Right lobe of liver (tissue), 6 donors: ENCODE data around the gene PRRG3. TPM values are rescaled to one million over a fixed set of nuclear protein-coding genes. Genes with fewer than 3 reads are reported as not detected.

Source experiments
- ATAC-seq, 4 donors: fragments of 200-7000 bp; cut with Tn5 transposase; one replicate each; pipeline ENCODE4 v1.9.1; 2020; ENCODE audit warnings: mild to moderate bottlenecking in 4 of 4, moderate library complexity in 4 of 4
- DNase-seq, 3 donors: peaks; one replicate each; pipeline ENCODE4 v3.0.0-alpha.2; 2020
- H3K27ac ChIP-seq, 3 donors: fragments of 200-600 bp; one replicate each; pipeline ENCODE4 v1.8.0; 2022
- H3K27me3 ChIP-seq, 2 donors: fragments of 200-600 bp; one replicate each; pipeline ENCODE4 v1.8.0; 2022
- H3K36me3 ChIP-seq, 4 donors: fragments of 200-600 bp; sonication (generic) in 1 of 4; one replicate each; pipeline versions ENCODE4 v1.5.1 to v1.8.0; 2017 to 2022; ENCODE audit warnings: control low read depth in 1 of 4
- H3K4me1 ChIP-seq, 4 donors: fragments of 200-600 bp; sonication (generic) in 1 of 4; one replicate each; pipeline versions ENCODE4 v1.5.1 to v1.8.0; 2017 to 2022; ENCODE audit warnings: control low read depth in 1 of 4
- H3K4me3 ChIP-seq, 3 donors: fragments of 200-600 bp; one replicate each; pipeline ENCODE4 v1.8.0; 2022
- H3K9me3 ChIP-seq, 4 donors: fragments of 200-600 bp; sonication (generic) in 1 of 4; one replicate each; pipeline versions ENCODE4 v1.5.1 to v1.8.0; 2017 to 2022; ENCODE audit warnings: control low read depth in 1 of 4
- POLR2A ChIP-seq: fragments of 450-650 bp; IDR thresholded peaks from one replicate; pipeline ENCODE4 v1.6.1; 2017; ENCODE audit warnings: antibody characterized with exemption, mild to moderate bottlenecking
- WGBS: methylation state at CpG from one replicate; pipeline ENCODE4 v1.1.6; 2018; ENCODE audit warnings: low coverage, low lambda C conversion rate; ENCODE audit not compliant: insufficient coverage; ENCODE audit errors: missing lambda C conversion rate; 5-methylcytosine and 5-hydroxymethylcytosine counted together
- intact Hi-C, 2 donors: fragments of 100-400 bp; cut with DNase I; formaldehyde crosslinking; loops; one replicate each; pipeline versions ENCODE4 v1.11.2 to v1.14.1; 2022
- total RNA-seq, 6 experiments: library from RNA; depleted of rRNA in 2 of 6; stranded (reverse); fragments of >200 nt in 2 of 6; fragmentation: NEBNext Ultra II Directional in 3 of 6; extraction: Animal tissue kit (Norgen Biotek cat#: 25700) in 3 of 6; gene quantifications; one replicate each; pipeline versions ENCODE4 v1.1.0 to v1.2.4, GENCODE V29; 2016 to 2023
- TF ChIP-seq, protein P1 (sequence below), 4 donors: fragments of 200-600 bp in 3 of 4; fragments of 450-650 bp in 1 of 4; IDR thresholded peaks; one replicate each; pipeline versions ENCODE4 v1.5.1 to v1.8.0; 2016 to 2022; ENCODE audit warnings: antibody characterized with exemption in 4 of 4, mild to moderate bottlenecking in 2 of 4
- donor health status: DM: no; HTN: yes; CAD: no.
- donor health status: DM: no; HTN: no; CAD: no.
- donor health status: DM: no; HTN: no; CAD: no.
- donor health status: DM: no; HTN: yes; CAD: no.
- donor health status: DM: no; HTN: yes; CAD: no.

The PRRG3 gene
- total RNA-seq, 6 experiments from 2014 or later: 0.02 to 0.30 (median 0.07) TPM; not detected in 3

DNA sequence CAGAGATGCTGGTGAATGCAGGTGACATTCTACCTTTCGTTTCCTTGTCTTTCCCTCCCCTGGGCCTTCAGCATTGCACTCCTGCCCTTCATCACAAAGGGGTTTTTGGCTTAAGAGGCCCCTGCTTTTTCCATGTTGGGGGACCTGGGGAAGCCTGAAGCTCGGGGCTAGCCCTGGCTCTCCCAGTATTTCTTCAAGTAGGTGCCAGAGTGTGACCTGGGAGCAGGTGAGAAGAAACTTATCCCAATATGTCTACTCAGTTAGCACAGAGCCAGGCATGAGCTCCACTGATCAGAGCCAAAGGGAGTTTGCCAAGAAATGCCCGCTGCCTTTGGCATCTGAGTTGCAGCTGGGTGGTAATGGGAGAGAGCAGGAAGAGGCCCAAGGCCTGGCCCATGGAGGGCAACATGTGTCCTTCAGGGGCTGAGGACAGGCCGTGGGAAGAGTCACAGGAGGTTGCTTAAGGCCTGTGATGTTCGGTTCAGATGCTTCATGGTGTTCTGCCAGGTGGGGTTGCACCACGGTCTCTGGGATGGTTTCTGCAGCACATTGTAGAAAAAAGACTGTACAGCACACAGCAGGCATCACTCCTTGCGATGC, 7.6 kb downstream of the PRRG3 start:
- H3K36me3 ChIP-seq: no peaks in the 10 kb centered on the region
- intact Hi-C loops: no loop called here
- H3K9me3 ChIP-seq: no peaks in the 10 kb centered on the region
- H3K27ac ChIP-seq: no peak overlapping the region
- no peak overlapping the region for H3K4me3 ChIP-seq
- DNase-seq: no peak
- TF ChIP-seq, protein P1, sequence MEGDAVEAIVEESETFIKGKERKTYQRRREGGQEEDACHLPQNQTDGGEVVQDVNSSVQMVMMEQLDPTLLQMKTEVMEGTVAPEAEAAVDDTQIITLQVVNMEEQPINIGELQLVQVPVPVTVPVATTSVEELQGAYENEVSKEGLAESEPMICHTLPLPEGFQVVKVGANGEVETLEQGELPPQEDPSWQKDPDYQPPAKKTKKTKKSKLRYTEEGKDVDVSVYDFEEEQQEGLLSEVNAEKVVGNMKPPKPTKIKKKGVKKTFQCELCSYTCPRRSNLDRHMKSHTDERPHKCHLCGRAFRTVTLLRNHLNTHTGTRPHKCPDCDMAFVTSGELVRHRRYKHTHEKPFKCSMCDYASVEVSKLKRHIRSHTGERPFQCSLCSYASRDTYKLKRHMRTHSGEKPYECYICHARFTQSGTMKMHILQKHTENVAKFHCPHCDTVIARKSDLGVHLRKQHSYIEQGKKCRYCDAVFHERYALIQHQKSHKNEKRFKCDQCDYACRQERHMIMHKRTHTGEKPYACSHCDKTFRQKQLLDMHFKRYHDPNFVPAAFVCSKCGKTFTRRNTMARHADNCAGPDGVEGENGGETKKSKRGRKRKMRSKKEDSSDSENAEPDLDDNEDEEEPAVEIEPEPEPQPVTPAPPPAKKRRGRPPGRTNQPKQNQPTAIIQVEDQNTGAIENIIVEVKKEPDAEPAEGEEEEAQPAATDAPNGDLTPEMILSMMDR (IDR thresholded peaks at IDR 0.05): no peak
- no peak for TF ChIP-seq POLR2A
- no peaks in the 10 kb centered on the region for H3K4me1 ChIP-seq
- 52% methylated on average over 4 of the region's 7 CpGs for WGBS
- ATAC-seq: no peak
- H3K27me3 ChIP-seq: no peaks in the 10 kb centered on the region

DNA sequence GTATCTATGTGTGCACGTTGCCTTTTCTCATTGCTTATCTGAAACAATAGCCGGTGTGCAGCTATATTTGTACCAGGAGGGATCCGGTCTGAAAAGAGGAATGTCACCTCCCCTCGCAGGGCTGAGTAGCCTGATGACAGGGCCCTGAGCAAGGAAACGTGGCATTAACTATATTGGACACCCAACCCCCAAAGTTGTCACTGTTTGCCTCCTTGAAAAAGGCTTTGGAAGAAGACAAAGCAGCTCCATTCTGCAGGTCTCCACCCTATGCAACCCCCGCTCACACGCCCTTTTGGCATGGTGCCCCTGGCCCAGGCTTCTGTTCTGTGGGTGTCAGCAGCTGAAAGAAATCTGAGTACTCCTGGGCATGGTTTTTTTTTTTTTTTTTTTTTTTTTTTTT, 8.2 kb downstream of the PRRG3 start:
- 45% methylated on average over 7 of the region's 7 CpGs for WGBS
- no peak overlapping the region for H3K27ac ChIP-seq

DNA sequence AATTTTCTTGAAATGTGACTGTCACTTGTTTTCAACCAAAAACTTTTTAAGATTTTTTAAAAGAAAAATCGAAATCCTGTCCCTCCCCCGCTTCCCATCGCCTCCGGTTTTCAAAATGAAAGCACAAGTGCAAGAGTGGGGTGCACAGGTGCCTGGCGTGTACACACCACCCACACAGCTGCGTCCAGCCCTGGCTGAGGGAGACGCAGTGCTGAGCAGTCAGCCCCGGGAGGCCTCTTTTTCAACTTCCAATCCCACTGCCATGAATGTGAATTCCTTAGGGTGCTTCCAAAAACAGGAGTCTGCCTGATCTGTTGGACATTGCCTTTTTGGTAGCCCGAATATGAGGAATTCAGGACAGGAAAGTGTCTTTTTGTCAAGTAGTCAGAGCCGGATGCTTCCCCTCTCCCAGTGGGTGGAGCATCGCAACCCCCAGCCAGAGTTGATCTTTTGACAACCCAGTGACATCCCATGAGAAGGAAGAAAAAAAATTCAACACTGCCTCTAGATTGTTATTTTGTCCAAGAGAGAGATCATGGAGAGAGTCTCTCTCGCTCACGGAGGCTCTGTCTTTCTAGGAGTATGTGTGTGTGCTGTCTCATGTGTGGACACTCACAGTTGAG, 8.9 kb downstream of the PRRG3 start:
- H3K27me3 ChIP-seq: no peaks in the 10 kb centered on the region
- intact Hi-C loops: no loop called here
- H3K27ac ChIP-seq: no peak overlapping the region
- H3K36me3 ChIP-seq: no peaks in the 10 kb centered on the region
- DNase-seq: no peak
- no peak overlapping the region for H3K4me3 ChIP-seq
- H3K4me1 ChIP-seq: no peaks in the 10 kb centered on the region
- ATAC-seq: no peak
- 59% methylated on average over 12 of the region's 13 CpGs for WGBS
- TF ChIP-seq, protein P1 (IDR thresholded peaks at IDR 0.05): no peak
- no peak for TF ChIP-seq POLR2A
- no peaks in the 10 kb centered on the region for H3K9me3 ChIP-seq

More for the DNA sequence above, 8.2 kb downstream of the PRRG3 start:
- ATAC-seq (peak in 3 of 4 donors; percentile 16 to 61 (median 19)), DNase-seq (no peak)
- no peaks in the 10 kb centered on the region for H3K4me1 ChIP-seq
- TF ChIP-seq, protein P1 (IDR thresholded peaks at IDR 0.05): no peak
- TF ChIP-seq POLR2A: no peak
- H3K4me3 ChIP-seq: no peak overlapping the region
- H3K36me3 ChIP-seq: no peaks in the 10 kb centered on the region
- no peaks in the 10 kb centered on the region for H3K9me3 ChIP-seq
- H3K27me3 ChIP-seq: no peaks in the 10 kb centered on the region
- intact Hi-C loops: no loop called here

DNA sequence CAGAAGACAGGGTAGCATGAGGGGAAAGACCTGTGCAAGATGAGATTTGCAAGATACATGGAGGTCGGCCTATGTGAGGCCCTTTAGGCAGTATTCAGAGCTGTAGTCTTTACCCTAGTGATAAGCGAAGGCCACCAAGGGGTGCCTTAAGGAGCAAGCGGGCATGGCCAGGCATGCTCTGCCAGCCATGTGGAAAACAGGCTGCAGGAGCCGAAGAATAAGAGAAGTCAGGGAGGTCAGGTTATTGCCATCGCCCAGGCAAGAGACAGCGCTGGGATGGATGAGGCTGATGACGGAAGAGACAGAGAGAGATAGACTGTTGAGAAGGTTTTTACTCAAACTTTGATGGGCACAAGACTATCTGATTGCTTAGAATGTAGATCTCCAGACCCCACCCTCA, 13.6 kb downstream of the PRRG3 start:
- H3K4me3 ChIP-seq: no peak overlapping the region
- 63% methylated on average over 6 of the region's 7 CpGs for WGBS
- intact Hi-C loops: no loop called here
- no peaks in the 10 kb centered on the region for H3K36me3 ChIP-seq
- ATAC-seq (no peak), DNase-seq (no peak)
- H3K27ac ChIP-seq: no peak overlapping the region
- no peaks in the 10 kb centered on the region for H3K9me3 ChIP-seq
- H3K27me3 ChIP-seq: no peaks in the 10 kb centered on the region
- H3K4me1 ChIP-seq: no peaks in the 10 kb centered on the region
- TF ChIP-seq, protein P1 (IDR thresholded peaks at IDR 0.05): no peak
- no peak for TF ChIP-seq POLR2A
